Suprapubic skin (tissue), 4 donors: ENCODE data around the gene LRRC1. TPM values are rescaled to one million over a fixed set of nuclear protein-coding genes. Genes with fewer than 3 reads are reported as not detected.
A peak's percentile ranks its signal among the peaks of the same experiment; 100 is the strongest.

Experiments used
- DNase-seq, 2 donors: peaks; one replicate each; pipeline ENCODE4 v3.0.0-alpha.2; 2019; ENCODE audit warnings: low spot score in 2 of 2
- H3K27ac ChIP-seq: fragments of 200-600 bp; sonication (generic); one replicate; pipeline ENCODE4 v1.5.1; 2019
- H3K27me3 ChIP-seq: fragments of 200-600 bp; sonication (generic); one replicate; pipeline ENCODE4 v1.5.1; 2019
- H3K36me3 ChIP-seq: fragments of 200-600 bp; sonication (generic); one replicate; pipeline ENCODE4 v1.5.1; 2019
- H3K4me1 ChIP-seq: fragments of 200-600 bp; sonication (generic); one replicate; pipeline ENCODE4 v1.5.1; 2019
- H3K4me3 ChIP-seq: fragments of 200-600 bp; sonication (generic); one replicate; pipeline ENCODE4 v1.5.1; 2019; ENCODE audit warnings: mild to moderate bottlenecking
- H3K9me3 ChIP-seq: fragments of 200-600 bp; sonication (generic); one replicate; pipeline ENCODE4 v1.5.1; 2019
- EP300 ChIP-seq: sonication (generic); formaldehyde crosslinking; IDR thresholded peaks from one replicate; pipeline ENCODE4 v1.6.1; 2017; ENCODE audit warnings: antibody characterized with exemption
- POLR2A ChIP-seq, 2 donors: fragments of 450-650 bp; IDR thresholded peaks; one replicate each; pipeline ENCODE4 v1.6.1; 2017; ENCODE audit warnings: antibody characterized with exemption in 2 of 2, mild to moderate bottlenecking in 2 of 2, moderate library complexity in 2 of 2
- POLR2AphosphoS5 ChIP-seq, 3 donors: sonication (generic); formaldehyde crosslinking; IDR thresholded peaks; one replicate each; pipeline ENCODE4 v1.6.1; 2017; ENCODE audit warnings: antibody characterized with exemption in 3 of 3
- WGBS: methylation state at CpG from one replicate; pipeline ENCODE4 v1.1.5; 2018; 5-methylcytosine and 5-hydroxymethylcytosine counted together
- total RNA-seq, 4 donors: library from RNA; depleted of rRNA; stranded (reverse); fragments of >200 nt; gene quantifications; one replicate each; pipeline ENCODE4 v1.1.0, GENCODE V29; 2016
- TF ChIP-seq, protein P1 (sequence below), 2 donors: fragments of 200-600 bp in 1 of 2; fragments of 450-650 bp in 1 of 2; sonication (generic) in 1 of 2; IDR thresholded peaks; one replicate each; pipeline ENCODE4 v1.5.1; 2016 to 2019; ENCODE audit warnings: antibody characterized with exemption in 2 of 2, mild to moderate bottlenecking in 1 of 2, moderate library complexity in 1 of 2

The LRRC1 gene
- total RNA-seq, 4 donors from 2014 or later: 34.6 to 80.9 (median 42.4) TPM

DNA sequence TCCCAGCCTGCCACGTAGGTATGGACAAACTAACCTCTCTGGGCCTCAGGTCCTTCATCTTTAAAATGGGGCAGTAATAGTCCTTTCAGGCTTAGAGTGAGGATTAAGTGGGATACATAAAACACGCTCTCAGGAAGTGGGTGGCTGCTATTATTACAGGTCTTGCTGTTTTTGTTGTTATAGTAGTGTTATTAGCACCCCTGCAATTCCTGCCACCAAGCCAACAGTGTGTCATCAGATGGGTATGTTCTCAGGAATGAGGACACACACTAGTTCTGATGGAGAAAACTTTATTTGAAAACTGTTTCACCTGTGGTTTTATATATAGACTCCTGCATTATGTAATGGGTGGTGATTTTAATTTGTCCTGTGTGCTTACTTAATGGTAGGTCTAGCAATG lies 131.7 kb downstream of the LRRC1 start:
- Histone ChIP-seq H3K27me3 (no peaks in the 10 kb centered on the region), H3K9me3 (no peaks in the 10 kb centered on the region), H3K4me1 (peaks cover 57% of the 10 kb centered on the region), H3K36me3 (peaks cover 5% of the 10 kb centered on the region), H3K27ac (peak overlapping the region; percentile 92), H3K4me3 (no peak overlapping the region)
- TF ChIP-seq, protein P1, sequence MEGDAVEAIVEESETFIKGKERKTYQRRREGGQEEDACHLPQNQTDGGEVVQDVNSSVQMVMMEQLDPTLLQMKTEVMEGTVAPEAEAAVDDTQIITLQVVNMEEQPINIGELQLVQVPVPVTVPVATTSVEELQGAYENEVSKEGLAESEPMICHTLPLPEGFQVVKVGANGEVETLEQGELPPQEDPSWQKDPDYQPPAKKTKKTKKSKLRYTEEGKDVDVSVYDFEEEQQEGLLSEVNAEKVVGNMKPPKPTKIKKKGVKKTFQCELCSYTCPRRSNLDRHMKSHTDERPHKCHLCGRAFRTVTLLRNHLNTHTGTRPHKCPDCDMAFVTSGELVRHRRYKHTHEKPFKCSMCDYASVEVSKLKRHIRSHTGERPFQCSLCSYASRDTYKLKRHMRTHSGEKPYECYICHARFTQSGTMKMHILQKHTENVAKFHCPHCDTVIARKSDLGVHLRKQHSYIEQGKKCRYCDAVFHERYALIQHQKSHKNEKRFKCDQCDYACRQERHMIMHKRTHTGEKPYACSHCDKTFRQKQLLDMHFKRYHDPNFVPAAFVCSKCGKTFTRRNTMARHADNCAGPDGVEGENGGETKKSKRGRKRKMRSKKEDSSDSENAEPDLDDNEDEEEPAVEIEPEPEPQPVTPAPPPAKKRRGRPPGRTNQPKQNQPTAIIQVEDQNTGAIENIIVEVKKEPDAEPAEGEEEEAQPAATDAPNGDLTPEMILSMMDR (IDR thresholded peaks at IDR 0.05): no peak
- TF ChIP-seq POLR2AphosphoS5 (IDR thresholded peaks at IDR 0.05) (no peak), EP300 (no peak), POLR2A (IDR thresholded peaks at IDR 0.05) (no peak)
- DNase-seq: no peak
- WGBS: 72% methylated on average over 2 of the region's 2 CpGs

DNA sequence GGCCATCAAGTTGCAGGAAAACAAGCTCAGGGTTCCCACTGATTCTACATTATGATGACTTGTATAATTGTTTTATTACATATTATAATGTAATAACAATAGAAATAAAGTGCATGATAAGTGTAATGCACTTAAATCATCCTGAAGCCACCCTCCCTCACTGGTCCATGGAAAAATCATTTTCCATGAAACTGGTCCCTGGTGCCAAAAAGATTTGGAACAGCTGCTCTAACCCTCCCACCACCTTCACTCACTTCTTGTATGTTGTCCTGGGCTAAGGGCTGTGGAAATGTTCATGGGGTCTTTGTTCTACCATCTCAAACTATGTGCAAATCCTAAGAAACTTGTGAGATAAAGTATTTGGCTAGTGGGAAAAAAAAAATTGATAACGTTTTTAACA lies 133.8 kb downstream of the LRRC1 start:
- TF ChIP-seq POLR2A (IDR thresholded peaks at IDR 0.05): no peak
- no peak for TF ChIP-seq EP300
- no peak for TF ChIP-seq POLR2AphosphoS5 (IDR thresholded peaks at IDR 0.05)
- TF ChIP-seq, protein P1 (IDR thresholded peaks at IDR 0.05): no peak
- Histone ChIP-seq H3K9me3 (no peaks in the 10 kb centered on the region), H3K36me3 (no peaks in the 10 kb centered on the region), H3K4me1 (peaks cover 69% of the 10 kb centered on the region), H3K27ac (peak overlapping the region; percentile 92), H3K27me3 (no peaks in the 10 kb centered on the region), H3K4me3 (no peak overlapping the region)
- DNase-seq: no peak
- WGBS: 26% methylated on average over 1 of the region's 1 CpG

DNA sequence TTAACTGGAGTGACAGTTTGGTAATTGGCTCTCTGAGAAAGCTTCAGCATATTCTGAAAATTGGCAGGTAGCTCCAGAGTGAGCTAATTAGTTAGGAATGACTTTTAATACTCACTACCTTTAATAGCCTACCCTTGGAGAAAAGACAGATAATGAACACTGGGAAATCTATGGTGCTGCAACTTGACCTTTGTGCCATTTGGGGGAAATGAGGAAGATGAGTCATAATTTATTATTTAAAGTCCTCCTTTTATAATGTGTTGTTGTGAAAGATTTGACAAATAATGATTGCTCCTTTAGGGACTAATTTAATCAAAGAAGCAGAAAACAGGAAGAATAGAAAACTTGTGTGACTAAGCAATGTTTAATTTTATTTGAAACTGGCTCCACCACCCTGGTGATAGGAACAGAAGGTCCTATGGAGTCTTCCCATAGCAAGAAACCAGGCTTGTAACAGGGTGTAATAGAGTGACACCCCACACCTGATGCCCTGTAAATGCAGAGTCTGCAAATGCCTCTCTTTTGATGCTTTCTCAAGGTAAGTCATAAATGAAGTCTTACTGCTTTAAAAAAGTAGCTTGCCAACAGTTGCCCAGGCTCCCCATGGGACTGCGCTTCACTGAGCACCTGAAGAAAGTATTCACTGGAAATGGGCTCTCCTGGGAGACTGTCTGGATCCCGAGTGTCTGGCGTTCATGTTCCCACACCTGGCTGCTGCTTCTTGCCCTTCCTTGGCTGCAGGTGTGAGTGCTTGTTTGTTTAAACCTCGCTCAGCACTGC lies 134.4 kb downstream of the LRRC1 start:
- no peak overlapping the region for H3K4me3 ChIP-seq
- peaks cover 69% of the 10 kb centered on the region for H3K4me1 ChIP-seq
- TF ChIP-seq POLR2A (IDR thresholded peaks at IDR 0.05): no peak
- TF ChIP-seq POLR2AphosphoS5 (IDR thresholded peaks at IDR 0.05): no peak
- no peak for TF ChIP-seq EP300
- TF ChIP-seq, protein P1 (IDR thresholded peaks at IDR 0.05): no peak

DNA sequence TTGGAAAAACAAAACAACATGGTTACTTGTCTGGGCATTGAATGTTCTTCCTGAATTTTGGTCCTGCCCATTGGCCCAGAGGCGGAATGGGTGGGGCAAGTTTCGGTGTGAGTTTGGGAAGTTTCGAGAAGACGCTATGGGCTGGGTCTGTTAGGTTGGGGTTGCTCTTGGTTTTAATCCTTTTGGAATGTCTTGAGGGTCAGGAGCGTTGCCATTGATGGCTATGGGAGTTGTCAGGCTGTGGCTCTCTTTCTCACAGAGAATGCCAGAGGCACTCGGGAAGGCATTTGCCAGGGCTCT lies 135.0 kb downstream of the LRRC1 start:
- Histone ChIP-seq H3K4me3 (peak overlapping the region; percentile 15), H3K9me3 (no peaks in the 10 kb centered on the region), H3K4me1 (peaks cover 66% of the 10 kb centered on the region), H3K36me3 (no peaks in the 10 kb centered on the region), H3K27me3 (no peaks in the 10 kb centered on the region), H3K27ac (peak overlapping the region; percentile 92)
- TF ChIP-seq POLR2A (IDR thresholded peaks at IDR 0.05) (no peak), POLR2AphosphoS5 (IDR thresholded peaks at IDR 0.05) (peak in 2 of 3 donors; percentile 28 to 42)
- 67% methylated on average over 5 of the region's 6 CpGs for WGBS
- DNase-seq: peak in 1 of 2 donors; percentile 71

More for the DNA sequence above, 134.4 kb downstream of the LRRC1 start:
- Histone ChIP-seq H3K36me3 (no peaks in the 10 kb centered on the region), H3K9me3 (no peaks in the 10 kb centered on the region), H3K27ac (peak overlapping the region; percentile 92), H3K27me3 (no peaks in the 10 kb centered on the region)
- DNase-seq: no peak
- WGBS: 59% methylated on average over 4 of the region's 4 CpGs

DNA sequence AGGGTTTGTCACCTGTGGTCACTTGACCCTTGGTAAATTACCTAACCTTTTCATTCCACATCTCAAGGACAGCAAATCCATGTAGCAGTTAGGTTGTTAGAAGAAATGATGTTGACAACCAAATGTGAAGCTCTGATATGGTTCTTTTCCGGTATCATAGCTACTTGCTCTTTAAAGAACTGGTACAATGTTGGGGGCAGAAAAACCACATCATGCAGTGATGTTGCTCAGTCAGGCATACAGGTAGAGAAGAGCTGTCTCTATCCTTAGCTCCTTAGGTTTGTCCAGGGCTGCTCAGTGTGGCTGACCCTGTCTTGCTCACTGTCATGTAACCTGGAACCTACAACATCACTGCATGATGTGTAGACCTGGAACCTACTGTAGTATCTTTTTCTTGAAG lies 135.5 kb downstream of the LRRC1 start:
- Histone ChIP-seq H3K27me3 (no peaks in the 10 kb centered on the region), H3K4me1 (peaks cover 60% of the 10 kb centered on the region), H3K9me3 (no peaks in the 10 kb centered on the region), H3K36me3 (no peaks in the 10 kb centered on the region), H3K27ac (peak overlapping the region; percentile 92), H3K4me3 (peak overlapping the region; percentile 15)
- no peak for TF ChIP-seq POLR2AphosphoS5 (IDR thresholded peaks at IDR 0.05)
- TF ChIP-seq, protein P1 (IDR thresholded peaks at IDR 0.05): no peak
- no peak for TF ChIP-seq EP300
- no peak for TF ChIP-seq POLR2A (IDR thresholded peaks at IDR 0.05)
- WGBS: 43% methylated on average over 1 of the region's 1 CpG
- DNase-seq: no peak
